Measurements from ENCODE around the gene MYO5A.
"Not testable (repeated sequence)": the region's sequence is repeated elsewhere in the genome, so short reads cannot be mapped to it uniquely, and the experiment has no call there.

MYO5A gene

GRCh38 chr15:52567871-52568600, 39.4 kb upstream of the MYO5A start:
- Mint-ChIP-seq H3K4me3 (peak overlapping the region; percentile 90 to 99 (median 99)), H3K9me3 (no peaks in the 10 kb centered on the region), H3K27me3 (ENCODE audit: low read depth) (peaks cover 3% of the 10 kb centered on the region), H3K36me3 (ENCODE audit: low read depth) (no peaks in the 10 kb centered on the region), H3K4me1 (peaks cover 14% of the 10 kb centered on the region), H3K27ac (peak overlapping the region; percentile 95 to 99 (median 98))
- TF ChIP-seq, protein P1, sequence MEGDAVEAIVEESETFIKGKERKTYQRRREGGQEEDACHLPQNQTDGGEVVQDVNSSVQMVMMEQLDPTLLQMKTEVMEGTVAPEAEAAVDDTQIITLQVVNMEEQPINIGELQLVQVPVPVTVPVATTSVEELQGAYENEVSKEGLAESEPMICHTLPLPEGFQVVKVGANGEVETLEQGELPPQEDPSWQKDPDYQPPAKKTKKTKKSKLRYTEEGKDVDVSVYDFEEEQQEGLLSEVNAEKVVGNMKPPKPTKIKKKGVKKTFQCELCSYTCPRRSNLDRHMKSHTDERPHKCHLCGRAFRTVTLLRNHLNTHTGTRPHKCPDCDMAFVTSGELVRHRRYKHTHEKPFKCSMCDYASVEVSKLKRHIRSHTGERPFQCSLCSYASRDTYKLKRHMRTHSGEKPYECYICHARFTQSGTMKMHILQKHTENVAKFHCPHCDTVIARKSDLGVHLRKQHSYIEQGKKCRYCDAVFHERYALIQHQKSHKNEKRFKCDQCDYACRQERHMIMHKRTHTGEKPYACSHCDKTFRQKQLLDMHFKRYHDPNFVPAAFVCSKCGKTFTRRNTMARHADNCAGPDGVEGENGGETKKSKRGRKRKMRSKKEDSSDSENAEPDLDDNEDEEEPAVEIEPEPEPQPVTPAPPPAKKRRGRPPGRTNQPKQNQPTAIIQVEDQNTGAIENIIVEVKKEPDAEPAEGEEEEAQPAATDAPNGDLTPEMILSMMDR (IDR thresholded peaks at IDR 0.05; ENCODE audit: unreplicated experiment in 3 of 3) = no peak

DNA sequence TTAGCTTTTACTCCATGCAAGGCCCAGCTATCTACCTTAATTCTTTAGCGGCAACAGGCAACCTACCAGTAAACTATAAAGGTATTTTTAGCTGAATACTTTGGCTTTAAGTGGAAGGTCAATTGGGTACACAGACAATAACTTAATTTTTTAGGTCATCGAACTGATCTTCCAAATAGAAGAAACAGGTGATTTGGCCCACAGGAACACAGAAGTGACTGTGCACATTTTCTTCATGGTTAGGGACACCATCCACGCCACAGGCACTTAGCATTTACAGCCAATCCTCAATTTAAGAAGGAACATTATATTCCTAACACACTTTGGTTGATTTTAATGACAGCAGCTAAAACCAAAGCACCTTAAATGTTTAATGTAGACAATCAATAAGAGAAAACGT, 38.2 kb upstream of the MYO5A start:
- peaks cover 4% of the 10 kb centered on the region for H3K36me3 Mint-ChIP-seq (ENCODE audit: low read depth)
- TF ChIP-seq, protein P1 (IDR thresholded peaks at IDR 0.05; ENCODE audit: unreplicated experiment in 3 of 3) = no peak
- H3K27me3 Mint-ChIP-seq (ENCODE audit: low read depth) = peaks cover 3% of the 10 kb centered on the region
- no peaks in the 10 kb centered on the region for H3K9me3 Mint-ChIP-seq
- H3K4me3 Mint-ChIP-seq = peak overlapping the region; percentile 90 to 99 (median 99)
- H3K4me1 Mint-ChIP-seq = peaks cover 14% of the 10 kb centered on the region
- peak overlapping the region; percentile 95 to 99 (median 98) for H3K27ac Mint-ChIP-seq

GRCh38 chr15:52565417-52566358, 37.0 kb upstream of the MYO5A start:
- H3K27ac Mint-ChIP-seq = peak overlapping the region in 1 of 3 experiments; percentile 24
- H3K4me1 Mint-ChIP-seq = peaks cover 22% of the 10 kb centered on the region
- not testable (repeated sequence) for H3K4me3 Mint-ChIP-seq; H3K36me3 Mint-ChIP-seq (ENCODE audit: low read depth); H3K9me3 Mint-ChIP-seq; H3K27me3 Mint-ChIP-seq (ENCODE audit: low read depth)

GRCh38 chr15:52563501-52564060, 34.9 kb upstream of the MYO5A start:
- TF ChIP-seq, protein P1 (IDR thresholded peaks at IDR 0.05; ENCODE audit: unreplicated experiment in 3 of 3) = no peak
- Mint-ChIP-seq H3K36me3 (ENCODE audit: low read depth) (peaks cover 14% of the 10 kb centered on the region), H3K4me1 (peaks cover 25% of the 10 kb centered on the region), H3K9me3 (no peaks in the 10 kb centered on the region), H3K4me3 (peak overlapping the region in 1 of 3 experiments; percentile 25), H3K27me3 (ENCODE audit: low read depth) (no peaks in the 10 kb centered on the region), H3K27ac (no peak overlapping the region)

DNA sequence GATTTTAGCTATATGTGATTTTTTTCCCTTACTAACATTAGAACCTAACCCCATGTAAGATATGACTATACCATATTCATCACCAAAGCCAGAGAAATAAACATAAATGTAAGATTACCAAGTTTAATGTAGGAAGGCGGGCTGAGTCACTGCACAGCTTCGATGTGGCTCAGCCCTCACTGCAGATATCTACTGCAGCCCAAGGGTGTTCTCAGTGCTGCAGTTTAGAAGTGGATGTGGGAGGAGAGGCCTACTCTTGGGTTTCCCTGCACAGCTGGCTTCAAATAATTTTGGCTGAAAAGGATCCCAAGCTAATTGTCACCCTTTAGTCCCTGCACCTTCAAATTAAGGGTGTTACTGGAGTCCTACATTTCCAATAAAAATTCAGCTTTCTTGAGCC, 30.9 kb upstream of the MYO5A start:
- Mint-ChIP-seq H3K4me3 (no peak overlapping the region), H3K27me3 (ENCODE audit: low read depth) (no peaks in the 10 kb centered on the region), H3K4me1 (peaks cover 12% of the 10 kb centered on the region), H3K27ac (no peak overlapping the region), H3K9me3 (no peaks in the 10 kb centered on the region), H3K36me3 (ENCODE audit: low read depth) (peaks cover 36% of the 10 kb centered on the region)
- TF ChIP-seq, protein P1 (IDR thresholded peaks at IDR 0.05; ENCODE audit: unreplicated experiment in 3 of 3) = no peak

DNA sequence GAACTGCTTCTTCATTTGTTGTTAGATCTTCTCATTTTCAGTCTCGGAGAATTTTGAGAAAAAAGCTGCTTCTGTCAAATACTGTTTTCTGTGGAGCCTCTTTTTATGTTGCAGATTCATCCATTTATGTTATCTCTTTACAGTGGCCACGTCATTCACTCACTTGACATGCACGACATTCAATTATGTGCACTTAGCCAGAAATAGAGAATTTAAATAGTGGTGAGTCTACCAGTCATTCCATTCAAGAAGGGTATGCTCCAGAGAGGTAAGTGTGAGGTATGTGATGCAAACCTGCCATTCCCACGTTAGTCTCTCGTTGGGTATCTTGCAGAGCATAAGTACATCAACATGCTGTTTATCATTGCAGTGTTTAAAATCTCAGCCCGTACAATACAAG, 30.3 kb upstream of the MYO5A start:
- peaks cover 12% of the 10 kb centered on the region for H3K4me1 Mint-ChIP-seq

More for the DNA sequence above, 30.3 kb upstream of the MYO5A start:
- peaks cover 39% of the 10 kb centered on the region for H3K36me3 Mint-ChIP-seq (ENCODE audit: low read depth)
- no peaks in the 10 kb centered on the region for H3K9me3 Mint-ChIP-seq
- H3K4me3 Mint-ChIP-seq = no peak overlapping the region
- no peak overlapping the region for H3K27ac Mint-ChIP-seq
- TF ChIP-seq, protein P1 (IDR thresholded peaks at IDR 0.05; ENCODE audit: unreplicated experiment in 3 of 3) = no peak
- H3K27me3 Mint-ChIP-seq (ENCODE audit: low read depth) = no peaks in the 10 kb centered on the region

All from nephron (organoid).